GM19238 (cell line): Measurements from ENCODE around the gene IDH1.
"Not testable (repeated sequence)": the region's sequence is repeated elsewhere in the genome, so short reads cannot be mapped to it uniquely, and the experiment has no call there.

Experiments used
- DNase-seq: peaks from one replicate; pipeline ENCODE4 v3.0.0; 2011; ENCODE audit warnings: low spot score; ENCODE audit not compliant: insufficient read length

Gene IDH1

DNA sequence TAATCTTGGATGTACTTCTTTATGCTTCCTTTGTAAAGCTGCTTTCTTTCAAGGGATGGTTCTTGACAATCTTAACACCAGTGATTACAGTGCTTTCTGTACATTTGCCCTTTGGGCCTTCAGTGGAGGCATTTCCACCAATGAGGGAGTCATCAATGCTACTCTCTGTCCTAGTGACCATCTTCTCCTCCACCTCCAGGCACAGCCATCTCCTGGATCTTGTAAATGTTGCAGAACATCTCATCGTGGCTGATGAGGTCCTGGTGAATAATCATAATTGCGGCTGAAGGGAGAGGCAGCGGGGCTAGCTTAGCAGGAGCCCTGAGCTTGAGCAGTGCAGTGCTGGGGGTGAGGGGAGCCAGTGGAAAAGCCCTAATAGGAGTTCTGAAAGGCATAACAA is 32.5 kb downstream of the IDH1 start:
- DNase-seq: no peak

GRCh38 chr2:208221873-208222272 is 33.0 kb downstream of the IDH1 start:
- DNase-seq: not testable (repeated sequence)

DNA sequence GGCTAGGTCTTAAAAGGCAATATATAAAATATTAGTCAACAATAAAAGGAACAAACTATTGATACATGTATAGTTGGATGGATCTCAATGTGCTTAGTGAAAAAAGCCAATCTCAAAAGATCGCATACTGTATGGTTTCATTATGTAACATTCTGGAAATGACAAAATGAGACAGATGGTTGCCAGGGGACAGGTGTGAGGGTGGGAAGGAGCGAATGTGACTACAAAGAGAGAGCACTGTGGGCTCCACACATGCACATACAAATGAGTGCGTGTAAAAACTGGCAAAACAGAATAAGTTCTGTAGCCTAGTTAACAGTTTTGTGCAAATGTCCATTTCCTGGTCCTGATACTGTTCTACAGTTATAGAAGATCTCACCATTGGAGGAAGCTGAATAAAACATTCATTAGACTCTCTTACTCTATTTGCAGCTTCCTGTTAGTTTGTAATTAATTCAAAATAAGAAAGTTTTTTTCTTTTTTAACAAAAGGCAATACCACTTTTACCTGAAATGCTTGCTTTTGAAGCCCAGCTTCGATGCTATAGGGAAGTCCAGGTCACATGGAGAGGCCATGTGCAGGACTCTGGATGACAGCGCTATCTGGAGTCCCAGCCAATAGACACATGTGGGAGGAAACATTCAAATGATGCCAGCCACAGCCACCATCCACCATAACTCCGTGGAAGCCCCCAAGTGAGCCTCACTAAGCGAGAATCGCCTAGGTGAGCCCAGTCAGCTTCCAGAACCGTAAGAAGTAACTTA is 44.0 kb downstream of the IDH1 start:
- DNase-seq: no peak

DNA sequence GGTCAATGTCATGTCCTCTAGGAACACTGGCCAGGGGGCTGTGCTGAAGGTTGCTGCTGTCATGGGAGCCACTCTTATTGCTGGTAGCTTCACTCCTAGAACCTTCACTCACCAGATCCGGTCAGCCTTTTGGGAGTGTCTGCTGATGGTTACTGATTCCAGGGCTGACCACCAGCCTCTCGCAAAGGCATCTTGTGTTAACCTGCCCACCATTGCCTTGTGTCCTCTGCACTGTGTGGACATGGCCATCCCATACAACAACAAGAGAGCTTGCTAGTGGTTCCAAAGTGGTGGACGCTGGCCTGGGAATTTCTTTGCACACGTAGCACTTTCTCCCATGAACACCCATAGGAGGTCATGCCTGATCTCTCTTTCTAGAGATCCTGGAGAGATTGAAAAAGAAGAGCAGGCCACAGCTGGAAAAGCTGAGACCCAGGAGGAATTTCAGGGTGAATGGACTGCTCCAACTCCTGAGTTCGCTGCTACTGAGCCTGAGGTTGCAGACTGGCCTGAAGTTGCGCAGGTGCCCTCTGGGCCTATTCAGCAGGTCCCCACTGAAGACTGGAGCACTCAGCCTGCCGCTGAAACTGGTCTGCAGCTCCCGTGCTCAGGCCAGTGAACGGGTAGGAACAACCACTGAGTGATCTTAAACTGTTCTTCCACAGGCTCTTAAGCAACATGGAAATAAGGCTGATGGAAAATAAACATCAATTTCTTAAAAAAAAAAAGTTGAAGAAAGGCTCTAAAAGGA is 46.4 kb downstream of the IDH1 start:
- DNase-seq: no peak

GRCh38 chr2:208207769-208208168 is 47.1 kb downstream of the IDH1 start:
- DNase-seq: no peak

- no peak for DNase-seq
Observed at GRCh38 chr2:208204166-208204565, 50.7 kb downstream of the IDH1 start.

GRCh38 chr2:208195531-208195930 is 59.3 kb downstream of the IDH1 start:
- no peak for DNase-seq

DNA sequence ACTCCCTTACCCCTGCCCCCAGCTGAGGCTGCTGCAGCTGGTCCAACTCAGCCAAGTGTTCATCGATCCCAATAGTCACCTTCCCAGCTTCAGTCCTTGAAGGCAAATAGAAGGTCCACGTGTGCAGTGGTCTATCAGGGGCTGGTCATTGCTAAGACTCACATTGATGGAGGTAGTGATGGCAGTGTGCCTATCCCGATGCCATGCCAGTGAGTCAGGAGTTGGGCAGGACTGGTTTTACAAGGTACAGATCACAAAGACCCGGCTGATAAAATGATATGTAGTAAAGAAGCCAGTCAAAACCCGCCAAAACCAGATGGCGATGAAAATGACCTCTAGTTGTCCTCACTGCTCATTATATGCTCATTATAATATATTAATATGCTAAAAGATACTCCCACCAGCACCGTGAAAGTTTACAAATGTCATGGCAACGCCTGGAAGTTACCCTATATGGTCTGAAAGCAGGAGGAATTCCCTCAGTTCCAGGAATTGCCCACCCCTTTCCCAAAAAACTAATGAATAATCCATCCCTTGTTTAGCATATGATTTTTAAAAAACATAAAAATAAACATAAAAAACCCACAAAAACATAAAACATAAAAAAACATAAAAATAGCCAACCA is 62.1 kb downstream of the IDH1 start:
- DNase-seq: no peak

GRCh38 chr2:208189810-208190503 is 64.9 kb downstream of the IDH1 start, which contains the start of gene C2orf80:
TSS of gene C2orf80 (minus strand) at chr2:208190030. CDS start at chr2:208186986, 3,044 bp downstream.
- DNase-seq: no peak

GRCh38 chr2:208189069-208189809 is 65.6 kb downstream of the IDH1 start:
- no peak for DNase-seq

DNA sequence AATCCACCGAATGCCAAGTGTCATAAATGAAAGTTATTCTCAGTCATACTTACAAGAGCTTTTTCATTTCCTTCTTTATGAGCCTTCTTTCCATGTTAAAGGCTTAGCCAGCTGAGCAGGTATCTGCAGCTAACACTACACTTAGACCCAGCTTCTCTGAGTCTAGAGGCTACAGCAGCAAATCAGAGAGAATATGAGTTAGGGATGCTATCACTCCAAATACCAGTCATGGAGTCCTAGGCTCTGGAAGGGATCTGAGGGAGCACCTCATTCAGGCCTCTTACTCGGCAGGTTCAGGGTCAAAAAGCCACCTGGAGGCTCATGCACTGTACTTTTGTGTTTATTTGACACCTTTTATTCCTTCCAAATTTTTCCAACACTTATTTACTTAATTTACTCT is 68.0 kb downstream of the IDH1 start:
- DNase-seq: no peak

- DNase-seq: no peak
Observed at GRCh38 chr2:208186465-208186864, 68.4 kb downstream of the IDH1 start.
